ENCODE results near the gene GRIK4.

The GRIK4 gene

GRCh38 chr11:120681434-120682331 is 170.1 kb downstream of the GRIK4 start:
- no peak for DNase-seq

GRCh38 chr11:120682332-120682649 is 170.7 kb downstream of the GRIK4 start:
- no peak for DNase-seq

GRCh38 chr11:120682866-120683265 is 171.3 kb downstream of the GRIK4 start:
- no peak for DNase-seq

DNA sequence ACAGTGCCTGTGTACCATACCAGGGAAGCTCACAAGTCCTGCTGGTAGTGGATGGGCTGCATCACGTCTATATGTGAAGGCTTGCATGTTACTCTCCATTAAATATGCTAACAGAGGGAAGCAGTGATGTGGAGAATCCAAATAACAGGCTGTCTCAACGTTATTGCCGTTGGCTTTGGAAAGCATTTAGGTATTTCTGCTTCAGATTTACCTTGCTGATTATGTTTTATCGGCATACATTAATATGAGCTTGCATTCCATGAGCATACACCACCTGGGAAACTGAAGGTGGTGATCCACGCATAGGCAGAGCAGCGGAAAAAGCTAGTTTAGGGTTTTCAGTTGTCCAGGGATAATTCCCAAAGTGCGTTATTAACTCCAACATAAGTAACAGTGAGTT is 175.0 kb downstream of the GRIK4 start:
- no peak for DNase-seq

GRCh38 chr11:120688163-120688562 is 176.6 kb downstream of the GRIK4 start:
- no peak for DNase-seq

- no peak for DNase-seq
Measured at GRCh38 chr11:120689596-120690275, 178.2 kb downstream of the GRIK4 start.

DNA sequence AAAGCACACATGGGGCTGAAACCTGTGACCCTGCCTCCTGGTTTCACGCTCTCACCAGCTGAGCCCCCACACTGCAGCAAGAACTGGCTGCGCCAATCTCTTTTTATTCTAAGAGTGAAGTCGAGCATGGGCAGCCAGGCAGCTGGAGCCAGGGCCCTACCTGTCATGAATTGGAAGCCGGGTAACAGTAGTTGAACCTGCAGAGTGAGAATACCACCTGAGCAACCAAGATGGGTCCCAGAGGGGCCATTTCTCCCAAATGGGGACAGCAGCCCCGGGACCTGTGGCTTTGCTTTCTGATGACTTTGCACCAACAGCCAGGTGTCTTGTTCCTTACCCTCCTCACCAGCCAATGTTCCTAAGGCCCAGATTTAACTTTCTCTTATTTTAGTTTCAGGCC is 178.9 kb downstream of the GRIK4 start:
- no peak for DNase-seq

- no peak for DNase-seq
Measured at GRCh38 chr11:120694726-120695125, 183.2 kb downstream of the GRIK4 start.

DNA sequence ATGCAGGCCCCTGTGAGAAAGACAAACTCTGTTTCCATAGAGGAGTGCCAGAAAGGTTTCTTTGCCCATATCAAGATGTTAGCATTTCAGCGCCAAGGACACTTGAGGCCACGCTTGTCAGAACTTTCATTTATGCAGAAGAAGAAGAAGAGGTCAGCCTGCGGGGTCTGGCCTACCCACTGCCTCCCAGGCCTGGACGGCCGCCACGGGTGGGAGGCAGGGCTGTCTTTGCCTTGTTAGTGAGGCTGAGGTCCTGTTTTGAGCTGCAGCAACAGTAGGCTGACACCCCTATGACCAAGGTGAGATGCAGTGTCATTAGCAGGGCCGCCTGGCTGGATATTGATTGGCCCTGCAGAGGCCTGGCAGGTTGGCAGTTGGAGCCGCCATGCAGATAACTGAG is 183.9 kb downstream of the GRIK4 start:
- DNase-seq: no peak

GRCh38 chr11:120695939-120696338 is 184.4 kb downstream of the GRIK4 start:
- DNase-seq: no peak

DNA sequence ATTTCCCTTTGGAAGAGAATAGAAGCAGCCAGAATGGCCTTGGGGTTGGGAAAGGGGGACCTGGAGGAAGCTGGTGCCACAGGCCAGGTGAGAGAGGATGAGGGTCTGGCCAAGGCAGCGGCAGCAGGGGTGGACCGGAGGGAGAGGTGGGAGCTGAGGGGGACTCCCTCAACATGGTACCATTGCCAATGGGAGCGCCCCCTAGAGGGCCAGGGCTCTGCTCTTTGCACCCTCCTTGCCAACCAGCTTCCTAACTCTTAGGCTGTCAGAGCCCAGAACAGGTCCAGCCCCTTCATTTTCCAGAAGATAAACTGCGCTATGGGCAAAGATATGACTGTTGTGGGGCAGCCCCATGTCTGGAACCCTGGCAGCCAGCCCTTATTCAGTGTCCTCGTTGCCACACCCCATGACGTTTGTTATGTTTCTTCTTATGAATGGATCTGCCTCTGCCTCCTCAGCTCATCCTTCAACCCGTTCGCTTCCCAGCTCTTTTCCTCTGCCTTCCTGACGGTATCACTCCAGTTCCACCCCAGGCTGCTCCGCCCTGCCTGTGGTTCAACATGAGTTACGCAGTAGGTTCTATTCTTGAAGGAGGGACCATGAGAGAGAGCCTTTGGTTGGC is 185.2 kb downstream of the GRIK4 start:
- DNase-seq: no peak

DNA sequence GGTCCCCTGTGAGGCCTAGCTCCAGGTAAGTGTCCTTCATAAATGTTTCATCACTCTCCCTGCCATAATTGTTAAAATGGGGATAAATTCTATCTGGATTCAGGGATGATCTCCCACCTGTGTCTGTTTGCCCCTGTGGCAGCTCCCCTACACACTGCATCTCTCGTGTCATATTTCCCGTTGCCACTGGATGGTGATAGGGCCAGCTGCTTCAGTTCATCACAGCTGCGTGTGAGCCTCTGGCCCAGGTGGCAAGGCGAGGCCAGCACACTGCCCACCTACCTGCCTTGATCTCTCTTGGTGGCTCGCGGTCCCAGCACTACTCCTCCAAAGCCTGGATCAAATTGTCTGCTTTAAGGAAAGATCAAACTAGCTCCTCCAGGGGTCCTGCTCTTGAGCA is 187.4 kb downstream of the GRIK4 start:
- DNase-seq: no peak

- no peak for DNase-seq
Measured at GRCh38 chr11:120702656-120703055, 191.1 kb downstream of the GRIK4 start.

- no peak for DNase-seq
Measured at GRCh38 chr11:120703358-120704152, 192.0 kb downstream of the GRIK4 start.

- no peak for DNase-seq
Measured at GRCh38 chr11:120704256-120704750, 192.8 kb downstream of the GRIK4 start.

GRCh38 chr11:120706257-120706656 is 194.7 kb downstream of the GRIK4 start:
- no peak for DNase-seq

DNA sequence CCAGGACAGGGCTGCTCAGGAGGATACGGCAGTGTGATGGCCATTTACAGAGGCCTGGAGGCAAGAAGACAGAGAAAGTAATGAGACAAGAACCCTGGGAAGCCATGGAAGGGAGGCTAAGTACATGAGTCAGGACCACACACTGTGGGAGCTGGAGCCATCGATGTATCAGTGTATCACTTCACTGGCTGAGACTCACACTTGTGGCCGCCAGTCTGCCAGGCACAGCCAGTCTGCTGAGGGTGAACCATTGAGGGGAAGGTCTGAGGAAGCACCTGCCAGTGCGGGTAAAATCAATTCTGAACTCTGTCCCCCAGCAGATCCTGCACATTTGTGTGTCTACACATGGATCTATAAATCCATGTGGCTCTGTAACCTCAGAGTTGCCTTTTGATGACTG is 195.6 kb downstream of the GRIK4 start:
- no peak for DNase-seq

DNA sequence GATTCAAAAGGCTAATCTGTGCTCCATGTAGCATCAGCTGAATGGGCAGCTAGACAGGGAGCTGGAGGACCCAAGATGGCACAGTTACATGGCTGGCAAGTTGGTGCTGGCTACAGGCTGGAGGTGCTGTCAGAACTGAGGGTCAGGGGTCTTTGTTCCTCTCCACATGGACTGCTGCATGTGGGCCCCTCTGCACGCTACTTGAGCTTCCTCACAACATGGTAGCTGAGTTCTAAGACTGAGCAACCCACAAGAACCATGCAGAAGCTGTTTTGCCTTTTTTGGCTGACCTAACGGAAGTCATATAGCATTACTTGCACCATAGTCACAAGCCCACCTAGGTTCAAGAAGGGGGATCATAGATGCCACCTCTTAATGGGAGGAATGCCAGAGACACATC is 196.1 kb downstream of the GRIK4 start:
- no peak for DNase-seq

DNA sequence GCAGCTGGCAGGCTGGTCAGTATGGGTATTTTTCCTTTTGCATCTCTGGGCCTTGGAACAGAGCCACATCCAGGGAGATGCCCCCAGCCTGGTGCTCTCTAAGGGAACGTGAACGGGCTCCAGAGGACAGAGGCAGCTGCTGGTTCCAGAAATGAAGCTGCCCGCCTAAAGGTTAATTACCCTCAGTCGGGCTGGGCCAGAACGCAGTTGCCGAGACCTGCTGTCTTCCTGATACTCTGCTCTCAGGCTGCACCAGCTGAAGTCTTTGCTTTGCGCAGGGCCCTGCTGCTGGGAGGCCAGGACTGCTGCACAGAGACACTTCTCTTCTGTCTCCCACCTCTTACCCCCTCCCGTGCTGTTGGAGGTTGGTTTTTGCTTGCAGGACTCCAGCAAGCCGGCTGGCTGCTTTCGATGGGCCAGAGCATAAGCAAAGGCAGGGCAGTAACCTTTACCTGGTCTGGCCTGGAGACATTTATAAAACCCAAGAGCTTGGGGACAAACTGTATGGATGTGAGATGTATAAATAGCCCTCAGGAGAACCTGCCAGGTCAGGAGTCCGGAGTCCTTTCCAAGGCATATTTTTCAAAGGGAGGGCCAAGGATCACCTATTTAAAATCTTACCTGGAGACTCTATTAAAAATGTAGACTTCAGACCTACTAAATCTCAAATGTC is 197.1 kb downstream of the GRIK4 start:
- no peak for DNase-seq

DNA sequence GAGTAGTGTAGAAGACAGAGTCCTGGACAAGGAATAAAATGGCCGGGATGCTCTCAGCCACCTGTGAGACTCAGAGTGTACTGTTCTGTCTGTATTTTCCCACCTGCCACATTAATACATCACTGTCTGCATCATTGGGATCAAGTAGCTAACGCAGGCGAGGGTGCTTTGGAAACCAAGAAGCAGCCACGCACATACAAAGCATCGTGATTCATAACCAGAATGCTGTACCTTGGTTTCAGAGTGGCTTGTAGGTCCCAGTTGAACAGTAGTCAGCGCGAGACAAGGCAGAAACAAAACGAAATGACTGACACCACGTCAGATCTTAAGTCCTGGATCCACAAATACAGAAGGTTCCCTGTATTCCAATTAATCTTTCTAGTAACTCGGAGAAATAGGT is 198.3 kb downstream of the GRIK4 start:
- no peak for DNase-seq

- DNase-seq: no peak
Measured at GRCh38 chr11:120710354-120711131, 199.0 kb downstream of the GRIK4 start.

DNA sequence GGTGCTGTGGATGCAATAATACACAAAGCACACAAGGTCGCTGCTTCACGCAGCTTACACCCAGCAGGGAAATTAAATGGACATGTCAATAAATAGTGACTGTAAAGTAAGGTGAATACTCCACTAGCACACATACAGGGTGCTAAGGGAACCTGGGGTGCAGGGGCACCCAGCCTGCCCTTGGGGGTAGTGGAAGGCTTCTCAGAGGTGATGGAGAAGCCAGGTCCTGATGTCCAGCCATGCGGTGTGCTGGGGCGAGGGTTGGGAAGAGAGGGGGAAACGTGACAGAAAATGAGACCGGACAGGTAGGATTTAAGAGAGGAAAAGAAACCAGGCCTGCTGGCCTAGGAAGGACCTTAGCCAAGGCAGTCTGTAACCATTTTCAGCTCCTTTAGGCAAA is 200.5 kb downstream of the GRIK4 start:
- no peak for DNase-seq
